Glutamatergic neuron (in vitro differentiated cells): Measurements from ENCODE around the gene ING3. TPM values are rescaled to one million over a fixed set of nuclear protein-coding genes. Genes with fewer than 3 reads are reported as not detected.
A peak's percentile ranks its signal among the peaks of the same experiment; 100 is the strongest.

Experiments
- DNase-seq: peaks from one replicate; pipeline ENCODE4 v3.0.0; 2022
- H3K27ac Mint-ChIP-seq: one replicate; pipeline ENCODE4 v1.8.0; 2020; ENCODE audit warnings: mild to moderate bottlenecking, mixed read lengths, inconsistent platforms; ENCODE audit not compliant: unreplicated experiment
- H3K27me3 Mint-ChIP-seq: one replicate; pipeline ENCODE4 v1.8.0; 2020; ENCODE audit warnings: mild to moderate bottlenecking, moderate library complexity, mixed read lengths, inconsistent platforms; ENCODE audit not compliant: unreplicated experiment
- H3K36me3 Mint-ChIP-seq: one replicate; pipeline ENCODE4 v1.8.0; 2020; ENCODE audit warnings: mild to moderate bottlenecking, mixed read lengths, inconsistent platforms; ENCODE audit not compliant: unreplicated experiment
- H3K4me1 Mint-ChIP-seq: one replicate; pipeline ENCODE4 v1.8.0; 2020; ENCODE audit warnings: mild to moderate bottlenecking, low read depth, mixed read lengths, inconsistent platforms; ENCODE audit not compliant: unreplicated experiment
- H3K4me3 Mint-ChIP-seq: one replicate; pipeline ENCODE4 v1.8.0; 2020; ENCODE audit warnings: mild to moderate bottlenecking, mixed read lengths, inconsistent platforms; ENCODE audit not compliant: unreplicated experiment
- H3K9me3 Mint-ChIP-seq: one replicate; pipeline ENCODE4 v1.8.0; 2020; ENCODE audit warnings: mild to moderate bottlenecking, moderate library complexity, mixed read lengths, inconsistent platforms; ENCODE audit not compliant: unreplicated experiment
- total RNA-seq: library from RNA; stranded (reverse); fragmentation: NEBNext Ultra II Directional; extraction: Animal tissue kit (Norgen Biotek cat#: 25700); gene quantifications from one replicate; pipeline ENCODE4 v1.2.1, GENCODE V29; 2021; ENCODE audit not compliant: unreplicated experiment
- TF ChIP-seq, protein P1 (sequence below): fragments of 200-600 bp; sonication (generic); IDR thresholded peaks from one replicate; pipeline ENCODE4 v1.5.0; 2021; ENCODE audit not compliant: partially characterized antibody, unreplicated experiment

ING3 gene
- total RNA-seq, 1 donor from 2014 or later = 14.9 TPM

DNA sequence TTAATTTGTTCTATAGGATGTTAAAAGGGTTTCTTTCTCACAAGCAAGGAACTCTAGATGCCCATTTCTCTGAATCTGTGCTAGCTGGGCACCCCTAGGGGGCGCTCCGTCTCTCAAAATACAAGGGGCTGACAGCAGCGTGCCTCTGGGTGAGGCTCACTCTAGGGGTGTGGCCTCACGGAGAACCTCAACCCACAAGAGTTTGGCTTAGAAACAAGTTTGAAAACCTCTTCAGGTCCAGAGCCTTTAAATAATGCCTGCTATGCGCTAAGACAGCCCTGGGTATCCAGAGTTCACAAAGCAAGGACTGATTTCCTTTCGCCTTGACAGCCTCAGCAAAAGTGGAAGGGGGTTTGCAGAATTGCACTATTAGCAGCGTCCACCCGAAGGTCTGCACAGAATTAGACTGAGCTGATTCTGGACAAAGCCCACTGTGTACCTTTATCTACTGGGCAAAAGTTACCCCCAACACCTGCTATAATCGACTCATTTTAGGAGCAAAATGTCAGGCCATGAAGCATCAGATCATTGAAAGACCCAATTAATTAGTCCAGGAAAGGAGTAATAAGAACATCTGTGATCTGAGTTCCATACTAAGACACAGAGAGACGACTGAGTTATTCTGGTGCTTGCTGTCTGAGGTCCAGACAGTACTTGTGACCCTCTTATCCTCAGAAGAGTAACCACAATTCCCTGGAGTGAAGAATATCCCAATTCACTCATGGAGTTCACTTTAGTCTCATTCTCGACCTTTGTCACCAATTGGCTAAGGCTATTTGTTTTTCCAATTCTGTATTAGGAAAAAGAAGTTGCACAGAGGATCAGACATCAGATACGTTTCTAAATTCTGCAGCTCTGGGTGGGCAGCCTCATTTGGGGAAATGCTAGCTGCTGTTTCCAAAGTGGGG is 37.4 kb downstream of the ING3 start:
- TF ChIP-seq, protein P1, sequence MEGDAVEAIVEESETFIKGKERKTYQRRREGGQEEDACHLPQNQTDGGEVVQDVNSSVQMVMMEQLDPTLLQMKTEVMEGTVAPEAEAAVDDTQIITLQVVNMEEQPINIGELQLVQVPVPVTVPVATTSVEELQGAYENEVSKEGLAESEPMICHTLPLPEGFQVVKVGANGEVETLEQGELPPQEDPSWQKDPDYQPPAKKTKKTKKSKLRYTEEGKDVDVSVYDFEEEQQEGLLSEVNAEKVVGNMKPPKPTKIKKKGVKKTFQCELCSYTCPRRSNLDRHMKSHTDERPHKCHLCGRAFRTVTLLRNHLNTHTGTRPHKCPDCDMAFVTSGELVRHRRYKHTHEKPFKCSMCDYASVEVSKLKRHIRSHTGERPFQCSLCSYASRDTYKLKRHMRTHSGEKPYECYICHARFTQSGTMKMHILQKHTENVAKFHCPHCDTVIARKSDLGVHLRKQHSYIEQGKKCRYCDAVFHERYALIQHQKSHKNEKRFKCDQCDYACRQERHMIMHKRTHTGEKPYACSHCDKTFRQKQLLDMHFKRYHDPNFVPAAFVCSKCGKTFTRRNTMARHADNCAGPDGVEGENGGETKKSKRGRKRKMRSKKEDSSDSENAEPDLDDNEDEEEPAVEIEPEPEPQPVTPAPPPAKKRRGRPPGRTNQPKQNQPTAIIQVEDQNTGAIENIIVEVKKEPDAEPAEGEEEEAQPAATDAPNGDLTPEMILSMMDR = peak; percentile 94
- H3K4me3 Mint-ChIP-seq = peak overlapping the region; percentile 92
- H3K27me3 Mint-ChIP-seq = peaks cover 1% of the 10 kb centered on the region
- H3K4me1 Mint-ChIP-seq = peaks cover 2% of the 10 kb centered on the region
- H3K27ac Mint-ChIP-seq = no peak overlapping the region
- H3K36me3 Mint-ChIP-seq = no peaks in the 10 kb centered on the region
- peak; percentile 85 for DNase-seq
- H3K9me3 Mint-ChIP-seq = no peaks in the 10 kb centered on the region

DNA sequence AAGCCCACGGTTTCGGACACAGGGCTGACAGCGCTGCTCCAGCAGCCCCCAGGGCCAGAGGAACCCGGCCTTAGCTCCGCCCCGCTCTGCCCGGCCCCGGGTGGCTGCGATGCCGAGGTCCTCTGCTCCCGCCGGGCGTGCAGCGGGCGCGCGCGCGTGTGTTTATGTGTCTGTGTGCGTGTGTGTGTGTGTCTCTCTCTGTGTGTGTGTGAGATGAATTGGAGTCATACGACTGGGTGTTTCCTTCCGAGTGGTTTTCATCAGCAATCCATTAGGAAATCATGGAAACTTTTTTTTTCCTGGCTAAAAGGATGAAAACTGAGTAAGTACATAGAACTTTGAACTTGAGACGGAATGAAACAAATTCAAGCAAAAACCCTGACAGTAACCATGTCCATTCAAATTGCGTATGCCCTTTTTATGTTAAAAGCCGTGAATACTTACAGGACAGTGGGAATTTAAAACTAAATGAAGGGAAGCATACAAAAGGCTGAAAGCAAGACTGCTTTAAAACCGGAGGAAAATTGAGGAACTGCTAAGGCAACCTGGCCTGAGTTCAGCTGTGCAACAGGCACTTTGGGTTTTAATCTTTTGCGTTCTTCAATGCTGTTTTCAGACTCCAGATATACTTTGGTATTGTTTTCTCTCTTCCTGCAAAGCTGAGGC is 38.1 kb downstream of the ING3 start, which contains the start of gene CPED1:
Gene CPED1, plus strand, starts transcription at position 121 of the 666 bp plus-strand sequence. CDS start 911 bp downstream, outside the sequence.
- H3K27ac Mint-ChIP-seq = peak within 1 kb of the TSS; percentile 45
- peaks cover 2% of the 10 kb centered on the region for H3K4me1 Mint-ChIP-seq
- TF ChIP-seq, protein P1 = no peak

DNA sequence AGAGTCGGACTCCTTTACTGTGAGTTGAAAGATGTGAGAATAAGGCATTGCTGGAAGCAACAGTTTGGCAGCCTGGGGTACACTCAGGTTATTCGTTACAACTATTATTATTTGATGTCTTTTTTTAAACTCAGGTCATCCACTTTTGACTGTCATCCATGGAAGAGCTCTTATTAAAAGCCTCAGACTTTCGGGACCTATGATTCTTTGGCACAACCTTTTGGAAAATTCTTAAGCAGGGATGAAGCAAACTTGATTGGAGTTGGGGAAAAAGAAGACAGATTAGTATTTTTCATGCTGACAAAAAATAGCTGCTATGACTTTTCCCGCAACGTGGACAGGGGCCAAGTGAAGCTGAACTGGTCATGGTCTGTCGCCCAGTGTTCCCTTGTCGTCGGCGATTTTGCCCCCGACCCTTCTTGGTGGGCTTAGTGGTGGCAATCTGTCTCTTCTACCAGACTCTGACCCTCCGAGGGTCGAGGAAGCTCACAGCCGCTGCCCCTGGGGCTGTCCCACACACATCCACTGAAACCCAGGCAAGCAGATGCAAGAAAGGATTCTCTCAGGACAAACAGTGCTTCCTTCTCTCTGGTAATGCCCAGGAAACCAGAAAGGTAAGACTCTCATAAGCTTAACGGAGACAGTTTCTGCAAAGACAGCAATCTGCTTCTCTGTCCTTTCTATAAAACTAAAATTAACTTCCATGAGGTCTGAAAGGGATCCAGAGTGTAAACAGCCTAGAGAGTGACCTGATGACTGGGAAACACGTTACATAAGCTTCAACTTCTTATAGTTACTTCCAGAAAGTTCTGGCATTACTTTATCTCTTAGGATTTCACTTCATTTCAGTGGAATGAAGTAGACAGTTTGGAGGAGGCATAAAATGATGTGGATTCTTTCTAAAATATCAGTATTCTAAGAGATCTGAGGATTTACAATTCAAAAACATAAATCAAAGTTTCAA is 39.0 kb downstream of the ING3 start:
- no peaks in the 10 kb centered on the region for H3K36me3 Mint-ChIP-seq
- no peak overlapping the region for H3K27ac Mint-ChIP-seq
- TF ChIP-seq, protein P1 = no peak
- H3K4me1 Mint-ChIP-seq = peaks cover 2% of the 10 kb centered on the region
- DNase-seq = peak; percentile 15
- peaks cover 1% of the 10 kb centered on the region for H3K27me3 Mint-ChIP-seq
- H3K4me3 Mint-ChIP-seq = peak overlapping the region; percentile 92
- H3K9me3 Mint-ChIP-seq = no peaks in the 10 kb centered on the region

More for the DNA sequence above, 38.1 kb downstream of the ING3 start, which contains the start of gene CPED1:
- peaks cover 1% of the 10 kb centered on the region for H3K27me3 Mint-ChIP-seq
- H3K36me3 Mint-ChIP-seq = no peaks in the 10 kb centered on the region
- peak; percentile 67 for DNase-seq
- no peaks in the 10 kb centered on the region for H3K9me3 Mint-ChIP-seq
- H3K4me3 Mint-ChIP-seq = peak within 1 kb of the TSS; percentile 92

DNA sequence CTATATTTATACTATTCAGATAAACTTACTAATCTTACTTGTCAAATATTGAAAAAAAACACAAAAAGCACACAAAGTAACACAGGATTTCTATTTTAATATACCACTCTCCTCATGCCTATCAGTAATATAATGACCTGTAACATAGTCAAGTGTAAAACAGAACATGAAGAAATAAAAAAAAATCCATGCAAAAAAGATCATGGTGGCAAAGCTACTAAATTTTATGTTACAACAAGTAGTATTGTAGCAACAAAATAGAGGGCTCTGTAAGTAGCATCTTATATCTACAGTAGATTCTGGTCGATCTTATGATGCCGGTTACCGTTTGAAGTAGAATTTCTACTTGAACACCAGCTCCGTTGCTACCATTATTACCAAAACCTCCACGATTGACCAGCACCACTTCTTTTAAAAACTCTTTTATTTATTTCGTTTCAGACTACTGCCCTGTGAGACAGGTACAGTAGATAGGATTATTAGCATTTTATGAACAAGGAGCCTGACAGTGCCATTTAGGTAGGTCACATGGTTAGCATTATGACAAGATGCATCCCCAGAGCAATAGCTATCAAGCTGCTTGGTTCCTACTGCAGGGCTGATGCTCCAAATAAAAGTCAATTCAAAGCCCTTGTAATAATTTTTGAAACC is 40.0 kb downstream of the ING3 start:
- H3K4me3 Mint-ChIP-seq = no peak overlapping the region
- peaks cover 2% of the 10 kb centered on the region for H3K4me1 Mint-ChIP-seq
- H3K27me3 Mint-ChIP-seq = peaks cover 1% of the 10 kb centered on the region
- TF ChIP-seq, protein P1 = no peak
- DNase-seq = no peak
- H3K27ac Mint-ChIP-seq = no peak overlapping the region
- H3K36me3 Mint-ChIP-seq = no peaks in the 10 kb centered on the region
- no peaks in the 10 kb centered on the region for H3K9me3 Mint-ChIP-seq
